ENCODE results near the gene AHSG. TPM values are rescaled to one million over a fixed set of nuclear protein-coding genes. Genes with fewer than 3 reads are reported as not detected.

AHSG gene
- total and polyA plus RNA-seq, 10 of the 15 experiments (the other 5 are each of a cell fraction or from before 2014, with no cell fraction given) = 0.06 to 0.90 (median 0.15) TPM; not detected in 7

DNA sequence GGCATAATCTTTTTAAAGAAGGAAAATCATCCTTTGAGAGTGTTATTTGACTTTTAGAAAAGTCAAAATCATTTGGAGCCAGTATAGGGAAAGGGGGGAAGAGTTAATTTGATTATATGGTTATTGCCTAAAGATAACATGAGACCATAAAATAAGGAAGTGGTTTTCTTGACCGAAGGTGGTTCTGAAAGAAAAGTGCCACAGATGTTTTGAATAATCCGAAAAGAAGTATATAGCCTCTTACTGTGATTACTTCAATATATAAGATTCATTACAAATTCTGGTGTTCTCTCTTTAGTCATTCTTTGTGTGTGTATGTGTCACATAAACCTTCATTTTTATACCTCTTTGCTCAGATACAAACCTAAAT is 41.2 kb upstream of the AHSG start:
- ChIA-PET CTCF (interaction anchor here (1.4 to 3.6 kb wide), 4 partner anchors 32 to 315 kb away, joined by 6 to 19 read pairs (median 8); no protein-coding TSS in a partner anchor), RAD21 (ENCODE audit: unreplicated experiment) (interaction anchor here (2.5 kb wide), 1 partner anchor 32 kb away, joined by 21 read pairs; no protein-coding TSS in a partner anchor), POLR2A (interaction anchor here (1.4 to 2.9 kb wide), 3 partner anchors 16 to 628 kb away, joined by 4 to 20 read pairs (median 6); no protein-coding TSS in a partner anchor), SMC1A (ENCODE audit: uncharacterized antibody, unreplicated experiment) (interaction anchor here (1.1 to 2.5 kb wide), 3 partner anchors 9 to 46 kb away, joined by 4 to 11 read pairs (median 8); no protein-coding TSS in a partner anchor)
- WGBS (ENCODE audit: insufficient coverage, insufficient replicate concordance, low lambda C conversion rate, missing lambda C conversion rate) = 0% methylated on average over 2 of the region's 2 CpGs
- Histone ChIP-seq H3K9me3 (replicated peaks; ENCODE audit: control insufficient read depth, insufficient read depth, low read length) (no peaks in the 10 kb centered on the region), H3K4me1 (ENCODE audit: control insufficient read depth, insufficient read depth, low read length) (peaks cover 7% of the 10 kb centered on the region), H3K4me2 (ENCODE audit: control insufficient read depth, insufficient read depth) (peak overlapping the region; percentile 81), H3K4me3 (peak overlapping the region; percentile 90), H3K9ac (ENCODE audit: control insufficient read depth, insufficient read depth, low read length) (peak overlapping the region; percentile 89), H2AFZ (ENCODE audit: control insufficient read depth, low read depth, low read length) (no peak overlapping the region), H3K27ac (ENCODE audit: control insufficient read depth, insufficient read depth) (peak overlapping the region; percentile 85; the same call in 1 of the 2 replicates), H3K79me2 (ENCODE audit: control insufficient read depth, insufficient read depth, low read length) (peaks cover 52% of the 10 kb centered on the region), H3K36me3 (ENCODE audit: control insufficient read depth in 2 of 2, insufficient read depth in 2 of 2, low read length in 1 of 2) (peaks cover 3 to 17% of the 10 kb centered on the region in 2 experiments), H3K27me3 (replicated peaks in 1 of 2; ENCODE audit: control insufficient read depth in 2 of 2, insufficient read depth in 2 of 2, low read length in 1 of 2) (no peaks in the 10 kb centered on the region), H4K20me1 (ENCODE audit: control insufficient read depth, insufficient read depth) (no peaks in the 10 kb centered on the region)
- no peak for TF ChIP-seq MEF2B (IDR thresholded peaks at IDR 0.05; ENCODE audit: partially characterized antibody, poor library complexity, severe bottlenecking)
- TF ChIP-seq SPI1 (IDR thresholded peaks at IDR 0.05; ENCODE audit: borderline replicate concordance, insufficient read depth, low read depth, low read length) = peak; percentile 79; the same call in 1 of the 2 replicates
- in situ Hi-C loops (cut with MboI) (no loop called here), intact Hi-C loops (cut with micrococcal nuclease; ENCODE audit: unreplicated experiment) (loop anchor here (2.0 to 5.0 kb wide), 2 partner anchors 211 to 634 kb away; partner anchors contain the start of genes EIF4A2 and TRA2B)
- no peak for DNase-seq (ENCODE audit: low read depth, low spot score)
- no peak for ATAC-seq
- BruUV-seq (replicated peaks) = no TSS peak
- FAIRE-seq = no peak

DNA sequence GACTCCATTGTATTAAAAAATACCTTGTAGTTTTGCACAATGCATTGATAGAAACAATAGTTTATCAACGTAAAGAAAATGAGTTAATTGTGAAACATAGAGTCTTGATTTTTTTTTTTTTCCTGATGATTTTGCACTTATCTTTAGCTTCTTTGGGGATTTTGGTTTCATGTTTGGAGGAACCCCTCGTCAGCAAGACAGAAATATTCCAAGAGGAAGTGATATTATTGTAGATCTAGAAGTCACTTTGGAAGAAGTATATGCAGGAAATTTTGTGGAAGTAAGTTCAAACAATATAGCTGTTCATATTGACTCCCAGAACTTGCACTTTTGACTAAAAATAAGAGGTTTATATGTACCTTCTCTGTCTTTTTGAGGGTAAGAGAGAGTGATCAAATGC is 35.3 kb upstream of the AHSG start:
- intact Hi-C loops (cut with micrococcal nuclease; ENCODE audit: unreplicated experiment) (no loop called here), in situ Hi-C loops (cut with MboI) (no loop called here)
- no peak overlapping the region for H3K27ac ChIP-seq (ENCODE audit: control insufficient read depth, insufficient read depth)
- no peak for ATAC-seq
- H3K4me2 ChIP-seq (ENCODE audit: control insufficient read depth, insufficient read depth) = no peak overlapping the region
- 50% methylated on average over 2 of the region's 2 CpGs for WGBS (ENCODE audit: insufficient coverage, insufficient replicate concordance, low lambda C conversion rate, missing lambda C conversion rate)
- ChIA-PET CTCF (interaction anchor here (0.8 to 3.1 kb wide), 4 partner anchors 9 to 319 kb away, joined by 3 to 12 read pairs (median 5); no protein-coding TSS in a partner anchor), SMC1A (ENCODE audit: uncharacterized antibody, unreplicated experiment) (interaction anchor here (1.3 to 1.4 kb wide), 2 partner anchors 8 to 36 kb away, joined by 3 read pairs; partner anchors contain the start of gene AHSG), POLR2A (no interaction called here), RAD21 (ENCODE audit: unreplicated experiment) (no interaction called here)
- H3K27me3 ChIP-seq (replicated peaks in 1 of 2; ENCODE audit: control insufficient read depth in 2 of 2, insufficient read depth in 2 of 2, low read length in 1 of 2) = no peaks in the 10 kb centered on the region
- H3K9me3 ChIP-seq (replicated peaks; ENCODE audit: control insufficient read depth, insufficient read depth, low read length) = no peaks in the 10 kb centered on the region
- H2AFZ ChIP-seq (ENCODE audit: control insufficient read depth, low read depth, low read length) = no peak overlapping the region
- H3K4me1 ChIP-seq (ENCODE audit: control insufficient read depth, insufficient read depth, low read length) = no peaks in the 10 kb centered on the region
- H4K20me1 ChIP-seq (ENCODE audit: control insufficient read depth, insufficient read depth) = no peaks in the 10 kb centered on the region
- peaks cover 6 to 50% of the 10 kb centered on the region in 2 experiments for H3K36me3 ChIP-seq (ENCODE audit: control insufficient read depth in 2 of 2, insufficient read depth in 2 of 2, low read length in 1 of 2)
- FAIRE-seq = no peak
- H3K79me2 ChIP-seq (ENCODE audit: control insufficient read depth, insufficient read depth, low read length) = peaks cover 10% of the 10 kb centered on the region
- BruUV-seq (replicated peaks) = no TSS peak
- H3K4me3 ChIP-seq = no peak overlapping the region
- DNase-seq (ENCODE audit: low read depth, low spot score) = no peak
- no peak overlapping the region for H3K9ac ChIP-seq (ENCODE audit: control insufficient read depth, insufficient read depth, low read length)
- TF ChIP-seq KAT2A (conservative IDR thresholded peaks at IDR 0.05; ENCODE audit: control insufficient read depth, low read depth, low read length) = no peak
- no peak for TF ChIP-seq MEF2B (IDR thresholded peaks at IDR 0.05; ENCODE audit: partially characterized antibody, poor library complexity, severe bottlenecking)
- no peak for TF ChIP-seq NFIC (IDR thresholded peaks at IDR 0.05; ENCODE audit: low read depth, low read length)
- TF ChIP-seq, protein P1, sequence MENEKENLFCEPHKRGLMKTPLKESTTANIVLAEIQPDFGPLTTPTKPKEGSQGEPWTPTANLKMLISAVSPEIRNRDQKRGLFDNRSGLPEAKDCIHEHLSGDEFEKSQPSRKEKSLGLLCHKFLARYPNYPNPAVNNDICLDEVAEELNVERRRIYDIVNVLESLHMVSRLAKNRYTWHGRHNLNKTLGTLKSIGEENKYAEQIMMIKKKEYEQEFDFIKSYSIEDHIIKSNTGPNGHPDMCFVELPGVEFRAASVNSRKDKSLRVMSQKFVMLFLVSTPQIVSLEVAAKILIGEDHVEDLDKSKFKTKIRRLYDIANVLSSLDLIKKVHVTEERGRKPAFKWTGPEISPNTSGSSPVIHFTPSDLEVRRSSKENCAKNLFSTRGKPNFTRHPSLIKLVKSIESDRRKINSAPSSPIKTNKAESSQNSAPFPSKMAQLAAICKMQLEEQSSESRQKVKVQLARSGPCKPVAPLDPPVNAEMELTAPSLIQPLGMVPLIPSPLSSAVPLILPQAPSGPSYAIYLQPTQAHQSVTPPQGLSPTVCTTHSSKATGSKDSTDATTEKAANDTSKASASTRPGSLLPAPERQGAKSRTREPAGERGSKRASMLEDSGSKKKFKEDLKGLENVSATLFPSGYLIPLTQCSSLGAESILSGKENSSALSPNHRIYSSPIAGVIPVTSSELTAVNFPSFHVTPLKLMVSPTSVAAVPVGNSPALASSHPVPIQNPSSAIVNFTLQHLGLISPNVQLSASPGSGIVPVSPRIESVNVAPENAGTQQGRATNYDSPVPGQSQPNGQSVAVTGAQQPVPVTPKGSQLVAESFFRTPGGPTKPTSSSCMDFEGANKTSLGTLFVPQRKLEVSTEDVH (IDR thresholded peaks at IDR 0.05; ENCODE audit: low read depth, partially characterized antibody) = no peak
- TF ChIP-seq SUZ12 (IDR thresholded peaks at IDR 0.05; ENCODE audit: unreplicated experiment) = no peak
- TF ChIP-seq, protein P2, sequence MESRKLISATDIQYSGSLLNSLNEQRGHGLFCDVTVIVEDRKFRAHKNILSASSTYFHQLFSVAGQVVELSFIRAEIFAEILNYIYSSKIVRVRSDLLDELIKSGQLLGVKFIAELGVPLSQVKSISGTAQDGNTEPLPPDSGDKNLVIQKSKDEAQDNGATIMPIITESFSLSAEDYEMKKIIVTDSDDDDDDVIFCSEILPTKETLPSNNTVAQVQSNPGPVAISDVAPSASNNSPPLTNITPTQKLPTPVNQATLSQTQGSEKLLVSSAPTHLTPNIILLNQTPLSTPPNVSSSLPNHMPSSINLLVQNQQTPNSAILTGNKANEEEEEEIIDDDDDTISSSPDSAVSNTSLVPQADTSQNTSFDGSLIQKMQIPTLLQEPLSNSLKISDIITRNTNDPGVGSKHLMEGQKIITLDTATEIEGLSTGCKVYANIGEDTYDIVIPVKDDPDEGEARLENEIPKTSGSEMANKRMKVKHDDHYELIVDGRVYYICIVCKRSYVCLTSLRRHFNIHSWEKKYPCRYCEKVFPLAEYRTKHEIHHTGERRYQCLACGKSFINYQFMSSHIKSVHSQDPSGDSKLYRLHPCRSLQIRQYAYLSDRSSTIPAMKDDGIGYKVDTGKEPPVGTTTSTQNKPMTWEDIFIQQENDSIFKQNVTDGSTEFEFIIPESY (IDR thresholded peaks at IDR 0.05) = no peak
- no peak for TF ChIP-seq SMAD1 (IDR thresholded peaks at IDR 0.05; ENCODE audit: low read depth, partially characterized antibody)
- TF ChIP-seq RAD51 (IDR thresholded peaks at IDR 0.05) = no peak
- TF ChIP-seq ZNF207 (IDR thresholded peaks at IDR 0.05; ENCODE audit: borderline replicate concordance) = no peak
- TF ChIP-seq DPF2 (IDR thresholded peaks at IDR 0.05) = no peak
- no peak for TF ChIP-seq MTA2 (IDR thresholded peaks at IDR 0.05; ENCODE audit: low read depth)
